B cell (primary cell): ENCODE results near the gene KCNG4. TPM values are rescaled to one million over a fixed set of nuclear protein-coding genes. Genes with fewer than 3 reads are reported as not detected.
A peak's percentile ranks its signal among the peaks of the same experiment; 100 is the strongest.

Experiments
- ATAC-seq: fragments of 200-7000 bp; cut with Tn5 transposase; one replicate; pipeline ENCODE4 v1.10.0; 2021; ENCODE audit warnings: low read depth, mild to moderate bottlenecking, moderate number of reproducible peaks, moderate library complexity
- CTCF ChIA-PET: fragments of 350-600 bp; sonication (Branson Sonifier 250); formaldehyde crosslinking; loops from one replicate; lab custom pipeline; 2021; ENCODE audit warnings: antibody characterized with exemption, inconsistent platforms; lab: Charles Lee
- POLR2A ChIA-PET: fragments of 350-600 bp; sonication (Branson Sonifier 250); formaldehyde crosslinking; loops from one replicate; lab custom pipeline; 2021; ENCODE audit warnings: antibody characterized with exemption; lab: Charles Lee
- DNase-seq: peaks from one replicate; pipeline ENCODE4 v3.0.0; 2013
- H2AFZ ChIP-seq: 2 replicates; pipeline ENCODE4 v1.6.1; 2012; ENCODE audit warnings: mild to moderate bottlenecking, low read depth, low read length; ENCODE audit not compliant: insufficient read depth, poor library complexity, severe bottlenecking
- H3K27ac ChIP-seq, 2 donors: 1 replicate in 1 of 2; 2 replicates in 1 of 2; pipeline ENCODE4 v1.5.1; 2012 to 2013; ENCODE audit warnings: low read length in 2 of 2, mild to moderate bottlenecking in 2 of 2, moderate library complexity in 1 of 2
- H3K27me3 ChIP-seq, 4 experiments: fragments of 200-600 bp in 1 of 4; sonication (generic) in 1 of 4; replicated peaks in 1 of 4; 1 replicate in 2 of 4; 2 replicates in 2 of 4; pipeline versions ENCODE4 v1.6.1 to v1.7.0; 2013 to 2016; ENCODE audit warnings: low read length in 3 of 4, mild to moderate bottlenecking in 2 of 4, mixed read lengths in 1 of 4, moderate library complexity in 1 of 4; ENCODE audit not compliant: insufficient read depth in 4 of 4, control insufficient read depth in 3 of 4; ENCODE audit errors: control extremely low read depth in 1 of 4
- H3K36me3 ChIP-seq, 2 experiments: replicated peaks in 1 of 2; 1 replicate in 1 of 2; 2 replicates in 1 of 2; pipeline versions ENCODE4 v1.6.1 to v1.7.1; 2013; ENCODE audit warnings: low read length in 1 of 2; ENCODE audit not compliant: insufficient read depth in 2 of 2, control insufficient read depth in 1 of 2; ENCODE audit errors: control extremely low read depth in 1 of 2, extremely low read depth in 1 of 2
- H3K4me1 ChIP-seq, 2 donors: fragments of 200-600 bp in 1 of 2; sonication (generic) in 1 of 2; 1 replicate in 1 of 2; 2 replicates in 1 of 2; pipeline versions ENCODE4 v1.5.1 to v1.6.1; 2013 to 2017; ENCODE audit warnings: low read length in 2 of 2; ENCODE audit not compliant: control insufficient read depth in 2 of 2, insufficient read depth in 2 of 2
- H3K4me2 ChIP-seq: replicated peaks from 2 replicates; pipeline ENCODE3; 2012; ENCODE audit warnings: mild to moderate bottlenecking, low read depth, low read length; ENCODE audit not compliant: poor library complexity, severe bottlenecking
- H3K4me3 ChIP-seq, 5 experiments: fragments of 200-600 bp in 1 of 5; sonication (generic) in 1 of 5; 1 replicate in 3 of 5; 2 replicates in 2 of 5; pipeline versions ENCODE4 v1.5.1 to v1.7.0; 2011 to 2016; ENCODE audit warnings: low read length in 4 of 5, mild to moderate bottlenecking in 4 of 5, low read depth in 2 of 5, control low read depth in 1 of 5, moderate library complexity in 1 of 5; ENCODE audit not compliant: insufficient read depth in 1 of 5; ENCODE audit errors: control extremely low read depth in 1 of 5, extremely low read depth in 1 of 5
- H3K79me2 ChIP-seq: fragments of 200-600 bp; sonication (generic); one replicate; pipeline ENCODE4 v1.6.0; 2016; ENCODE audit warnings: low read length; ENCODE audit not compliant: control insufficient read depth, insufficient read depth
- H3K9ac ChIP-seq: fragments of 200-600 bp; sonication (generic); 2 replicates; pipeline ENCODE4 v1.6.1; 2017; ENCODE audit warnings: mild to moderate bottlenecking, low read length, moderate library complexity
- H3K9me3 ChIP-seq, 3 donors: one replicate each; pipeline versions ENCODE4 v1.6.1 to v1.7.1; 2013; ENCODE audit warnings: low read length in 2 of 3; ENCODE audit not compliant: control insufficient read depth in 2 of 3, insufficient read depth in 1 of 3; ENCODE audit errors: control extremely low read depth in 1 of 3
- H4K20me1 ChIP-seq: 2 replicates; pipeline ENCODE4 v1.6.0; 2012; ENCODE audit warnings: mild to moderate bottlenecking, low read length; ENCODE audit not compliant: insufficient read depth, control insufficient read depth, poor library complexity, severe bottlenecking
- H3K27ac Mint-ChIP-seq: one replicate; pipeline ENCODE4 v1.8.0; 2021; ENCODE audit warnings: mixed read lengths
- H3K27me3 Mint-ChIP-seq: one replicate; pipeline ENCODE4 v1.8.0; 2021; ENCODE audit warnings: mixed read lengths
- H3K4me1 Mint-ChIP-seq: one replicate; pipeline ENCODE4 v1.8.0; 2021; ENCODE audit warnings: mixed read lengths
- H3K4me3 Mint-ChIP-seq: one replicate; pipeline ENCODE4 v1.8.0; 2021; ENCODE audit warnings: mixed read lengths
- H3K9me3 Mint-ChIP-seq: one replicate; pipeline ENCODE4 v1.8.0; 2022; ENCODE audit warnings: mixed read lengths; ENCODE audit not compliant: insufficient read depth
- CTCF ChIP-seq: fragments of 200-600 bp; IDR thresholded peaks from one replicate; pipeline ENCODE4 v1.8.0; 2022; ENCODE audit warnings: antibody characterized with exemption, mild to moderate bottlenecking
- EZH2 ChIP-seq: IDR thresholded peaks from 2 replicates; pipeline ENCODE4 v1.6.1; 2012; ENCODE audit warnings: borderline replicate concordance, low read depth, mild to moderate bottlenecking, moderate library complexity, low read length; ENCODE audit not compliant: insufficient read depth, poor library complexity, severe bottlenecking
- WGBS: methylation state at CpG from one replicate; pipeline ENCODE4 v1.1.5; 2013; ENCODE audit warnings: missing lambda C conversion rate; ENCODE audit not compliant: insufficient coverage; 5-methylcytosine and 5-hydroxymethylcytosine counted together
- intact Hi-C: fragments of 100-400 bp; cut with micrococcal nuclease; formaldehyde crosslinking; loops from one replicate; pipeline ENCODE4 v1.10.0; 2022
- polyA plus RNA-seq: library from polyadenylated mRNA; depleted of rRNA; stranded (reverse); fragments of >200 nt; gene quantifications from 2 replicates; pipeline ENCODE4 v1.2.3, GENCODE V29; 2012
- total RNA-seq, 2 donors: library from RNA; stranded (reverse); fragments of 120-200 nt in 1 of 2; gene quantifications; 1 replicate in 1 of 2; 2 replicates in 1 of 2; pipeline versions ENCODE4 v1.2.3 to v1.2.4, GENCODE V29; 2013 to 2022

Gene KCNG4
- total and polyA plus RNA-seq, 2 donors (not counting 1 experiment from before 2014, with no cell fraction given) = not detected

- H3K27ac ChIP-seq = no peak overlapping the region
- no peaks in the 10 kb centered on the region for H3K9me3 Mint-ChIP-seq
- POLR2A ChIA-PET = no interaction called here
- intact Hi-C loops = loop anchor here (10.0 kb wide), 1 partner anchor 321 kb away; the partner anchor contains the start of gene MEAK7
- ATAC-seq (no peak), DNase-seq (no peak)
- no peaks in the 10 kb centered on the region for H3K27me3 ChIP-seq
- TF ChIP-seq EZH2 (no peak), CTCF (no peak)
- H3K4me1 Mint-ChIP-seq = peaks cover 22% of the 10 kb centered on the region
- no peaks in the 10 kb centered on the region for H3K9me3 ChIP-seq
- peak overlapping the region; percentile 26 for H3K4me3 Mint-ChIP-seq
- H3K27ac Mint-ChIP-seq = no peak overlapping the region
- WGBS = 96% methylated on average over 5 of the region's 5 CpGs
- peaks cover 8% of the 10 kb centered on the region for H4K20me1 ChIP-seq
- no peaks in the 10 kb centered on the region for H3K27me3 Mint-ChIP-seq
- H3K4me2 ChIP-seq = no peak overlapping the region
- no peak overlapping the region for H3K9ac ChIP-seq
- CTCF ChIA-PET = no interaction called here
- H3K79me2 ChIP-seq = peaks cover 41% of the 10 kb centered on the region
- H3K36me3 ChIP-seq = peaks cover 0 to 59% of the 10 kb centered on the region in 2 experiments
- H3K4me3 ChIP-seq = no peak overlapping the region
- peaks cover 7 to 10% of the 10 kb centered on the region in 2 donors for H3K4me1 ChIP-seq
- no peak overlapping the region for H2AFZ ChIP-seq
Measured at GRCh38 chr16:84183572-84183875, 56.3 kb downstream of the KCNG4 start.

GRCh38 chr16:84182680-84183571, 56.9 kb downstream of the KCNG4 start:
- H3K9ac ChIP-seq = no peak overlapping the region
- Mint-ChIP-seq H3K9me3 (no peaks in the 10 kb centered on the region), H3K27ac (no peak overlapping the region), H3K4me3 (no peak overlapping the region), H3K27me3 (no peaks in the 10 kb centered on the region), H3K4me1 (peaks cover 22% of the 10 kb centered on the region)
- H2AFZ ChIP-seq = no peak overlapping the region
- no peaks in the 10 kb centered on the region for H3K9me3 ChIP-seq
- no peak for TF ChIP-seq EZH2
- no peak for TF ChIP-seq CTCF
- POLR2A ChIA-PET = no interaction called here
- peaks cover 41% of the 10 kb centered on the region for H3K79me2 ChIP-seq
- no peaks in the 10 kb centered on the region for H3K27me3 ChIP-seq
- CTCF ChIA-PET = no interaction called here
- H3K27ac ChIP-seq = no peak overlapping the region
- ATAC-seq = no peak
- DNase-seq = peak; percentile 4
- no peak overlapping the region for H3K4me3 ChIP-seq
- peaks cover 8% of the 10 kb centered on the region for H4K20me1 ChIP-seq
- peaks cover 7 to 10% of the 10 kb centered on the region in 2 donors for H3K4me1 ChIP-seq
- H3K4me2 ChIP-seq = no peak overlapping the region
- H3K36me3 ChIP-seq = peaks cover 0 to 64% of the 10 kb centered on the region in 2 experiments
- intact Hi-C loops = loop anchor here (10.0 kb wide), 1 partner anchor 322 kb away; the partner anchor contains the start of gene MEAK7
- 98% methylated on average over 25 of the region's 26 CpGs for WGBS
